ENCODE measurements around the gene RNFT2. TPM values are rescaled to one million over a fixed set of nuclear protein-coding genes. Genes with fewer than 3 reads are reported as not detected.

RNFT2 gene
- total RNA-seq, 1 experiment from 2014 or later, result 27.7 TPM

- TF ChIP-seq, protein P1, sequence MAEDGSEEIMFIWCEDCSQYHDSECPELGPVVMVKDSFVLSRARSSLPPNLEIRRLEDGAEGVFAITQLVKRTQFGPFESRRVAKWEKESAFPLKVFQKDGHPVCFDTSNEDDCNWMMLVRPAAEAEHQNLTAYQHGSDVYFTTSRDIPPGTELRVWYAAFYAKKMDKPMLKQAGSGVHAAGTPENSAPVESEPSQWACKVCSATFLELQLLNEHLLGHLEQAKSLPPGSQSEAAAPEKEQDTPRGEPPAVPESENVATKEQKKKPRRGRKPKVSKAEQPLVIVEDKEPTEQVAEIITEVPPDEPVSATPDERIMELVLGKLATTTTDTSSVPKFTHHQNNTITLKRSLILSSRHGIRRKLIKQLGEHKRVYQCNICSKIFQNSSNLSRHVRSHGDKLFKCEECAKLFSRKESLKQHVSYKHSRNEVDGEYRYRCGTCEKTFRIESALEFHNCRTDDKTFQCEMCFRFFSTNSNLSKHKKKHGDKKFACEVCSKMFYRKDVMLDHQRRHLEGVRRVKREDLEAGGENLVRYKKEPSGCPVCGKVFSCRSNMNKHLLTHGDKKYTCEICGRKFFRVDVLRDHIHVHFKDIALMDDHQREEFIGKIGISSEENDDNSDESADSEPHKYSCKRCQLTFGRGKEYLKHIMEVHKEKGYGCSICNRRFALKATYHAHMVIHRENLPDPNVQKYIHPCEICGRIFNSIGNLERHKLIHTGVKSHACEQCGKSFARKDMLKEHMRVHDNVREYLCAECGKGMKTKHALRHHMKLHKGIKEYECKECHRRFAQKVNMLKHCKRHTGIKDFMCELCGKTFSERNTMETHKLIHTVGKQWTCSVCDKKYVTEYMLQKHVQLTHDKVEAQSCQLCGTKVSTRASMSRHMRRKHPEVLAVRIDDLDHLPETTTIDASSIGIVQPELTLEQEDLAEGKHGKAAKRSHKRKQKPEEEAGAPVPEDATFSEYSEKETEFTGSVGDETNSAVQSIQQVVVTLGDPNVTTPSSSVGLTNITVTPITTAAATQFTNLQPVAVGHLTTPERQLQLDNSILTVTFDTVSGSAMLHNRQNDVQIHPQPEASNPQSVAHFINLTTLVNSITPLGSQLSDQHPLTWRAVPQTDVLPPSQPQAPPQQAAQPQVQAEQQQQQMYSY (CRISPR knock-in tag; IDR thresholded peaks at IDR 0.05), result no peak
- TF ChIP-seq ELF4 (CRISPR knock-in tag; IDR thresholded peaks at IDR 0.05; ENCODE audit: low read depth) (no peak), RORB (CRISPR knock-in tag; IDR thresholded peaks at IDR 0.05) (no peak), FOXP1 (CRISPR knock-in tag; IDR thresholded peaks at IDR 0.05; ENCODE audit: borderline replicate concordance) (no peak), TEAD1 (CRISPR knock-in tag; IDR thresholded peaks at IDR 0.05) (no peak), MXD4 (CRISPR knock-in tag; IDR thresholded peaks at IDR 0.05; ENCODE audit: borderline replicate concordance) (no peak), NR2C2 (CRISPR knock-in tag; IDR thresholded peaks at IDR 0.05) (no peak), NFATC4 (CRISPR knock-in tag; IDR thresholded peaks at IDR 0.05) (no peak)
- TF ChIP-seq, protein P2, sequence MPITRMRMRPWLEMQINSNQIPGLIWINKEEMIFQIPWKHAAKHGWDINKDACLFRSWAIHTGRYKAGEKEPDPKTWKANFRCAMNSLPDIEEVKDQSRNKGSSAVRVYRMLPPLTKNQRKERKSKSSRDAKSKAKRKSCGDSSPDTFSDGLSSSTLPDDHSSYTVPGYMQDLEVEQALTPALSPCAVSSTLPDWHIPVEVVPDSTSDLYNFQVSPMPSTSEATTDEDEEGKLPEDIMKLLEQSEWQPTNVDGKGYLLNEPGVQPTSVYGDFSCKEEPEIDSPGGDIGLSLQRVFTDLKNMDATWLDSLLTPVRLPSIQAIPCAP (CRISPR knock-in tag; IDR thresholded peaks at IDR 0.05), result no peak
Measured at GRCh38 chr12:116856729-116857128, 118.6 kb downstream of the RNFT2 start (continued).

DNA sequence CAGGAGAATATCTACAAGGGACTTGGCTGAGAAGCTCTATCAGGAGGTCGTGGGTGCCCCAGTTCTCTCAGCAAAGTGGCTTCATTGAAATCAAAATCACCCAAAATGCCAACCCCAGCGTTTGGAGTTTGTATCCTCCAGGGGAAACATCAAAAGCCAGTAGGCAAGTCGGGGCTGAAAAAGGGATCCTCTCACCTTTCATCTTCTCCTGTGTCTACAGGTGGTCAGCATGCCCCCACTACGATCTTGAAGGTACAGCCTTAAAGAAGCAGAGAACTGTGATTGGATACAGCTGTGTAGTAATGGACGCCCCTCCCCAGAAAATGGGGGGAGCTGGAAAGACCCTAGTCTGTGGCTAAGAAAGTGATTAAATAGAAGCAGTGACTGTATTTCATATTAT lies 121.0 kb downstream of the RNFT2 start:
- POLR2A ChIA-PET, result no interaction called here
- Mint-ChIP-seq H3K27me3 (ENCODE audit: low read depth) (no peaks in the 10 kb centered on the region), H3K27ac (no peak overlapping the region), H3K4me3 (no peak overlapping the region), H3K4me1 (peaks cover 14% of the 10 kb centered on the region), H3K36me3 (no peaks in the 10 kb centered on the region), H3K9me3 (no peaks in the 10 kb centered on the region)
- ATAC-seq (no peak), DNase-seq (ENCODE audit: low spot score) (no peak)
- CTCF ChIA-PET, result interaction anchor here (0.7 to 2.1 kb wide), 5 partner anchors 11 to 162 kb away, joined by 3 to 10 read pairs (median 4); no protein-coding TSS in a partner anchor
- TF ChIP-seq GTF2I (CRISPR knock-in tag; conservative IDR thresholded peaks at IDR 0.05) (no peak), FOXP1 (CRISPR knock-in tag; IDR thresholded peaks at IDR 0.05; ENCODE audit: borderline replicate concordance) (no peak), IRF2 (CRISPR knock-in tag; IDR thresholded peaks at IDR 0.05; ENCODE audit: borderline replicate concordance, low read depth) (no peak), ATF3 (CRISPR knock-in tag; conservative IDR thresholded peaks at IDR 0.05) (no peak), JUN (CRISPR knock-in tag; IDR thresholded peaks at IDR 0.05) (no peak), EMX1 (CRISPR knock-in tag; IDR thresholded peaks at IDR 0.05) (no peak), MLX (CRISPR knock-in tag; IDR thresholded peaks at IDR 0.05) (no peak), PRRX2 (CRISPR knock-in tag; IDR thresholded peaks at IDR 0.05) (no peak), ZNF425 (CRISPR knock-in tag; conservative IDR thresholded peaks at IDR 0.05) (no peak), ZNF396 (CRISPR knock-in tag; IDR thresholded peaks at IDR 0.05; ENCODE audit: borderline replicate concordance) (no peak), NFATC4 (CRISPR knock-in tag; IDR thresholded peaks at IDR 0.05) (no peak), ZNF416 (CRISPR knock-in tag; IDR thresholded peaks at IDR 0.05) (no peak), TP53 (CRISPR knock-in tag; IDR thresholded peaks at IDR 0.05) (no peak), STAT6 (CRISPR knock-in tag; conservative IDR thresholded peaks at IDR 0.05; ENCODE audit: low read depth) (no peak)
- TF ChIP-seq, protein P1 (CRISPR knock-in tag; IDR thresholded peaks at IDR 0.05), result no peak
